IMR-90 (cell line): ENCODE data around the gene ZFYVE28.

Experiments used
- CEBPB ChIP-seq: IDR thresholded peaks from 2 replicates; pipeline ENCODE4 v1.6.1; 2012; ENCODE audit warnings: low read depth, low read length, improper control_type of control experiment
- MAFK ChIP-seq: IDR thresholded peaks from 2 replicates; pipeline ENCODE4 v1.6.1; 2012; ENCODE audit warnings: low read depth, low read length, improper control_type of control experiment
- POLR2A ChIP-seq: IDR thresholded peaks from 2 replicates; pipeline ENCODE4 v1.6.1; 2012; ENCODE audit warnings: mild to moderate bottlenecking, low read depth, low read length
- RAD21 ChIP-seq: IDR thresholded peaks from 2 replicates; pipeline ENCODE4 v1.6.1; 2012; ENCODE audit warnings: low read length, improper control_type of control experiment
- TF ChIP-seq, protein P1 (sequence below): conservative IDR thresholded peaks from 2 replicates; pipeline ENCODE4 v1.5.1; 2012; ENCODE audit warnings: mild to moderate bottlenecking, low read depth, low read length, improper control_type of control experiment
- TF ChIP-seq, protein P2 (sequence below): fragments of 150-350 bp; IDR thresholded peaks from 2 replicates; pipeline ENCODE4 v1.6.1; 2017; ENCODE audit warnings: mild to moderate bottlenecking, antibody characterized with exemption, low read length, low read depth

GRCh38 chr4:2365054-2365912, 53.2 kb downstream of the ZFYVE28 start:
- TF ChIP-seq, protein P1, sequence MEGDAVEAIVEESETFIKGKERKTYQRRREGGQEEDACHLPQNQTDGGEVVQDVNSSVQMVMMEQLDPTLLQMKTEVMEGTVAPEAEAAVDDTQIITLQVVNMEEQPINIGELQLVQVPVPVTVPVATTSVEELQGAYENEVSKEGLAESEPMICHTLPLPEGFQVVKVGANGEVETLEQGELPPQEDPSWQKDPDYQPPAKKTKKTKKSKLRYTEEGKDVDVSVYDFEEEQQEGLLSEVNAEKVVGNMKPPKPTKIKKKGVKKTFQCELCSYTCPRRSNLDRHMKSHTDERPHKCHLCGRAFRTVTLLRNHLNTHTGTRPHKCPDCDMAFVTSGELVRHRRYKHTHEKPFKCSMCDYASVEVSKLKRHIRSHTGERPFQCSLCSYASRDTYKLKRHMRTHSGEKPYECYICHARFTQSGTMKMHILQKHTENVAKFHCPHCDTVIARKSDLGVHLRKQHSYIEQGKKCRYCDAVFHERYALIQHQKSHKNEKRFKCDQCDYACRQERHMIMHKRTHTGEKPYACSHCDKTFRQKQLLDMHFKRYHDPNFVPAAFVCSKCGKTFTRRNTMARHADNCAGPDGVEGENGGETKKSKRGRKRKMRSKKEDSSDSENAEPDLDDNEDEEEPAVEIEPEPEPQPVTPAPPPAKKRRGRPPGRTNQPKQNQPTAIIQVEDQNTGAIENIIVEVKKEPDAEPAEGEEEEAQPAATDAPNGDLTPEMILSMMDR, result no peak
- TF ChIP-seq RAD21 (no peak), POLR2A (no peak), MAFK (no peak), CEBPB (no peak)
- TF ChIP-seq, protein P2, sequence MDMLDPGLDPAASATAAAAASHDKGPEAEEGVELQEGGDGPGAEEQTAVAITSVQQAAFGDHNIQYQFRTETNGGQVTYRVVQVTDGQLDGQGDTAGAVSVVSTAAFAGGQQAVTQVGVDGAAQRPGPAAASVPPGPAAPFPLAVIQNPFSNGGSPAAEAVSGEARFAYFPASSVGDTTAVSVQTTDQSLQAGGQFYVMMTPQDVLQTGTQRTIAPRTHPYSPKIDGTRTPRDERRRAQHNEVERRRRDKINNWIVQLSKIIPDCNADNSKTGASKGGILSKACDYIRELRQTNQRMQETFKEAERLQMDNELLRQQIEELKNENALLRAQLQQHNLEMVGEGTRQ, result no peak
